Uterus (tissue), 2 donors: ENCODE results near the gene HAUS2.

Experiments
- POLR2A ChIP-seq, 2 donors: fragments of 450-650 bp; IDR thresholded peaks; one replicate each; pipeline ENCODE4 v1.6.1; 2016; ENCODE audit warnings: antibody characterized with exemption in 2 of 2, mild to moderate bottlenecking in 1 of 2, moderate library complexity in 1 of 2
- TF ChIP-seq, protein P1 (sequence below), 4 experiments: fragments of 200-600 bp in 2 of 4; fragments of 450-650 bp in 2 of 4; sonication (generic) in 2 of 4; IDR thresholded peaks; one replicate each; pipeline ENCODE4 v1.5.1; 2016 to 2019; ENCODE audit warnings: antibody characterized with exemption in 4 of 4, mild to moderate bottlenecking in 2 of 4, moderate library complexity in 1 of 4

GRCh38 chr15:42612367-42612912 lies 63.8 kb downstream of the HAUS2 start:
- TF ChIP-seq, protein P1, sequence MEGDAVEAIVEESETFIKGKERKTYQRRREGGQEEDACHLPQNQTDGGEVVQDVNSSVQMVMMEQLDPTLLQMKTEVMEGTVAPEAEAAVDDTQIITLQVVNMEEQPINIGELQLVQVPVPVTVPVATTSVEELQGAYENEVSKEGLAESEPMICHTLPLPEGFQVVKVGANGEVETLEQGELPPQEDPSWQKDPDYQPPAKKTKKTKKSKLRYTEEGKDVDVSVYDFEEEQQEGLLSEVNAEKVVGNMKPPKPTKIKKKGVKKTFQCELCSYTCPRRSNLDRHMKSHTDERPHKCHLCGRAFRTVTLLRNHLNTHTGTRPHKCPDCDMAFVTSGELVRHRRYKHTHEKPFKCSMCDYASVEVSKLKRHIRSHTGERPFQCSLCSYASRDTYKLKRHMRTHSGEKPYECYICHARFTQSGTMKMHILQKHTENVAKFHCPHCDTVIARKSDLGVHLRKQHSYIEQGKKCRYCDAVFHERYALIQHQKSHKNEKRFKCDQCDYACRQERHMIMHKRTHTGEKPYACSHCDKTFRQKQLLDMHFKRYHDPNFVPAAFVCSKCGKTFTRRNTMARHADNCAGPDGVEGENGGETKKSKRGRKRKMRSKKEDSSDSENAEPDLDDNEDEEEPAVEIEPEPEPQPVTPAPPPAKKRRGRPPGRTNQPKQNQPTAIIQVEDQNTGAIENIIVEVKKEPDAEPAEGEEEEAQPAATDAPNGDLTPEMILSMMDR (IDR thresholded peaks at IDR 0.05): no peak
- no peak for TF ChIP-seq POLR2A (IDR thresholded peaks at IDR 0.05)
